Middle frontal gyrus (tissue), 1 donor: ENCODE measurements around the gene LUC7L3.
"Not testable (repeated sequence)": the region's sequence is repeated elsewhere in the genome, so short reads cannot be mapped to it uniquely, and the experiment has no call there.

ENCODE experiments used
- DNase-seq: peaks from one replicate; pipeline ENCODE4 v3.0.0-alpha.2; 2015; ENCODE audit warnings: low spot score; ENCODE audit errors: extremely low spot score

LUC7L3 gene

GRCh38 chr17:50719144-50719923 is at the start of gene LUC7L3:
Gene LUC7L3, plus strand, starts transcription at chr17:50719603. Its CDS starts 130 bp downstream, at chr17:50719733.
- DNase-seq, result peak; percentile 90

- no peak for DNase-seq
These were observed 47.3 kb upstream of the LUC7L3 start for GRCh38 chr17:50672071-50672470.

DNA sequence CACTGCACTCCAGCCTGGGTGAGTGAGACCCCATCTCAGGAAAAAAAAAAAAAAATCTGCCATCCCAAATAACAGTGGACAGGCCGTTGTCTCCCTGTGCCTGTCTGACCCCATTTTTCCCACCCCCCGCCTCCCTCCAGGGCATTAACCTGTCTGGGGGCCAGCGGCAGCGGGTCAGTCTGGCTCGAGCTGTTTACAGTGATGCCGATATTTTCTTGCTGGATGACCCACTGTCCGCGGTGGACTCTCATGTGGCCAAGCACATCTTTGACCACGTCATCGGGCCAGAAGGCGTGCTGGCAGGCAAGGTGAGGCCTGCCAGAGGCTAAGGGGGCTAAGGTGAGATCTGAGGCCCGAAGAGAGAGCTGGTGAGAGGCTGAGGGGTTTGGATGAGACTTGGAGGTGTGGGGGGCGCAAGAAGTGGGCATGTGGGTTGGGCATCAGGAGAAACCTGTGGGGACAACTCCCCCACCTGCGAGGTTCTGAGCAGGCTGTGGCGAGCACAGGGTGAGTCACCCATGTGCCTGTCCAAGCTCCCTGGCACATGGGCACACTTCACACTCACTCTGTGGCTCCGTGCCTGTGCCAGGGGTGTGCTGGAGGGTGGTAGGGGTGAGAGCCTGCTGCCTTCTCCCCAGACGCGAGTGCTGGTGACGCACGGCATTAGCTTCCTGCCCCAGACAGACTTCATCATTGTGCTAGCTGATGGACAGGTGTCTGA is 46.4 kb upstream of the LUC7L3 start:
- no peak for DNase-seq

DNA sequence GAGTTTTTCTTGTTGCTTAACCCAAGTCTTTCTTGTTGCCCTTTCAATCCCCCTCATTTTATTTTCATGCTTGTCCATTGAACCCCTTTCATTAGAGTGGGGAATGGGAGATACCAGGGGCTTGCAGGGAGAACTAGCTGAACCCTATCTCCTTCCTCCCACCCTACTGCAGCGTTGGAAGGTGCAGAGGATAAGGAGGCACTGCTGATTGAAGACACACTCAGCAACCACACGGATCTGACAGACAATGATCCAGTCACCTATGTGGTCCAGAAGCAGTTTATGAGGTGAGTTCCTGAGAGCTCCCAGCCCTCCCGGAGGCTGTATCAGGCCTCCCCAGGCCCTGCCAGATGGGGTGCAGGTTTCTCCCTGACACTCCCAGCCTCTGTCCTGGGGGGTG is 44.2 kb upstream of the LUC7L3 start:
- no peak for DNase-seq

- DNase-seq, result no peak
These were observed 43.8 kb upstream of the LUC7L3 start for GRCh38 chr17:50675627-50676026.

GRCh38 chr17:50676065-50676975 is 43.1 kb upstream of the LUC7L3 start:
- no peak for DNase-seq

DNA sequence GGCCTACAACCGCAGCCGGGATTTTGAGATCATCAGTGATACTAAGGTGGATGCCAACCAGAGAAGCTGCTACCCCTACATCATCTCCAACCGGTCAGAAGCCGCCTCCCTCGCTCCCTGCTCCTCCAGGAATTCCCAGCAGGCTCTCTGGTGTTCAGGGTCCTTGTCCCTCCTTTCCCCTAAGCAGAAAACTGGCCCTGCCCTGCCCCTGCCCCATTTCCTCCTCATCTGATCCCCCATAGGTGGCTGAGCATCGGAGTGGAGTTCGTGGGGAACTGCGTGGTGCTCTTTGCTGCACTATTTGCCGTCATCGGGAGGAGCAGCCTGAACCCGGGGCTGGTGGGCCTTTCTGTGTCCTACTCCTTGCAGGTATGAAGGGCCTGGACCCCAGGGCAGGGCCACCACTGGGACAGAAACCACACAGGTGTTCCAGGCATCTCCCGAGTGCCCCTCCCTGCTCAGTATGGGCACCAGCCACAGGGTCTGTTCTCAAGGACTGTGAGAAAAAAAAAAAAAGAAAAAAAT is 41.5 kb upstream of the LUC7L3 start:
- DNase-seq, result no peak

GRCh38 chr17:50679008-50679544 is 40.3 kb upstream of the LUC7L3 start:
- no peak for DNase-seq

DNA sequence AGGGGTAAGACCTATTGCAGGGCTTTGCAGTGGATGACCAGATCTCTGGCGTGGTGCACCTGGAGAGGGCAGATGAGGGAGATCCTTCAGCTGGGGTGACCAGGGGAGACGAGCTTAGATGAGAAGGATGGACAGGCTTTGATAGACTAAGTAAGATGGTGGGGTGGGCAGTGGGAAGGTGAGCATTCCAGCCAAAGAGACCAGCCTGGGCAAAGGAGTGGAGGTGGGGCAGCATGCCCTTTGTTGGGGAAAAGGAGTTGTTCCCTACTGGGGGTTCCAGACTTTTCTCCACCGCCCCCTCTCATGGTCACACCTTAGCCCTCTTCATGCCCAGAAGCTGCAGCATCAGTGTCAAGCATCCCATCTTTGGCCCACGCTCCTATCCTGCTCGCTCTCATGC is 39.3 kb upstream of the LUC7L3 start:
- DNase-seq, result no peak

GRCh38 chr17:50680543-50681262 is 38.7 kb upstream of the LUC7L3 start:
- not testable (repeated sequence) for DNase-seq

GRCh38 chr17:50681263-50682200 is 37.9 kb upstream of the LUC7L3 start:
- peak; percentile 45 for DNase-seq

DNA sequence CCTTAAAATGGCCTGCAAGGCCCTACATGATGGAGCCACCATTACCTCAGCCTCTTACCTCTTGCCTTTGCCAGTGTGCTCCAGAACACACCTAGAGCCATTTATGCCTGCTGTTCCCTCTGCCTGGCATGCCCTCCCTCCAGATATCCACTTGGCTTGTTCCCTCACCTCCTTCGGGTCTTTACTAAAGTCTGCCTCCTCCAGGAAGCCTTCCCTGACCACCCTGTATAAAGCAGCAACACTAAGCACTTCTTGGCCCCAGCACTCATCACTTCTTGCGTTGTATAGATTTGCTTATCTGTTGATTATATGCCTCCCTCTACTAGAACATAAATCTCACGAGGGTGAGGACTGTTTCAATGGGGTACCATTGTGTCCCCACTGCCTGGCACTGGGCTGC is 37.0 kb upstream of the LUC7L3 start:
- no peak for DNase-seq

DNA sequence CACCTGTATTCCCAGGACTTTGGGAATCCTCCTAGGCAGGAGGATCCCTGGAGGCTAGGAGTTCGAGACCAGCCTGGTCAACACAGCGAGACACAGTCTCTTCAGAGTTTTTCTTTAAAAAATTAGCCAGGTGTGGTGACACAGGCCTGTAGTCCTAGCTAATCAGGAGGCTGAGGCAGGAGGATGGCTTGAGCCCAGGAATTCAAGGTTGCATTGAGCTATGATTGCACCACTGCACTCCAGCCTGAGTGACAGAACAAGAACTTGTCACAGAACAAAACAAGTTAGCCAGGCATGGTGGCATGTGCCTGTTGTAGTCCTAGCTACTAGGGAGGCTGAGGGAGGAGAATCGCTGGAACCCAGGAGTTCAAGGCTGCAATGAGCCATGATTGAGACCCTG is 36.5 kb upstream of the LUC7L3 start:
- DNase-seq, result no peak

DNA sequence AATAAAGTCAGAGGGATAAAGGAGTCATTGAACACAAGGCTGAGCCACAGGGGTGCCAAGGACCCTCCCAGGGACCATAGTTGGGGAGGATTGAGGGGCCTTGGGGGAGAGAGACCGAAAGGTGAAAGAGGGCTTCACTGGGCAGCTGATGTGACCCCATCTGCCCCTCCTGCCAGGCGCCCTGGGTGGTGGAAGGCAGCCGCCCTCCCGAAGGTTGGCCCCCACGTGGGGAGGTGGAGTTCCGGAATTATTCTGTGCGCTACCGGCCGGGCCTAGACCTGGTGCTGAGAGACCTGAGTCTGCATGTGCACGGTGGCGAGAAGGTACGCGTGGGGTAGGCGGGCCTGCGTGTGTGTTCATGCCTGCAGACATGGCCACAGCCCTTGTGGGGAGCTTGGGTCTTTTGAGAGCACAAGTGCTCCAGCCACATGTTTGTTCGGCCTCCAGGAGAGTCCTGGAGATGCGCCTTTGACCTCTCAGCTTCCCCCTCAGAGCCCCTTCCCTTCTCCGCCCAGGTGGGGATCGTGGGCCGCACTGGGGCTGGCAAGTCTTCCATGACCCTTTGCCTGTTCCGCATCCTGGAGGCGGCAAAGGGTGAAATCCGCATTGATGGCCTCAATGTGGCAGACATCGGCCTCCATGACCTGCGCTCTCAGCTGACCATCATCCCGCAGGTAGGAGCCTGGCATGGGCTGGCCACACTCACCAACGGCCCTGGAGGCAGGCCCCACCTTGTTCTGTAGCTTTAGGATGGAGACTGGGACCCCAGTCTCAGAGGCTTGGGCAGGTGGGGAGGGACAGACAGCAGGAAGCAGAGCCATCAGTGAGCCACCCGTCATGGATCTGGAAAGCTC is 35.7 kb upstream of the LUC7L3 start:
- DNase-seq, result no peak

DNA sequence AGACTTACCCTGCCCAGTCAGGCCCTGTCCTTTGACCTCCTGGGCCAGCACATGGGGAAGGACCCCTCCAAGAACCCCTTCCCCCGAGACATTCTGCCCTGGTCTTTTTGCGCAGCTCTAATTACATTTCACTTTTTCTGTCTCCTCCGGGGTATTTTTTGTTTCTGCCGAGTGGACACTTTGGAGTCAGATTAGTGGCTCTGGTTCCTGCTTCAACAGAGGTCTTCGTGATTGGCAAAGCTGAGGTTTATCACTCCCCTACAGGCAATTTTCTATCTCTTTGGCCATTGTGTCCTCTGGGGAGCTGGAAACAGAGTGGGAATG is 35.2 kb upstream of the LUC7L3 start:
- no peak for DNase-seq

GRCh38 chr17:50684612-50685333 is 34.6 kb upstream of the LUC7L3 start:
- DNase-seq, result no peak

DNA sequence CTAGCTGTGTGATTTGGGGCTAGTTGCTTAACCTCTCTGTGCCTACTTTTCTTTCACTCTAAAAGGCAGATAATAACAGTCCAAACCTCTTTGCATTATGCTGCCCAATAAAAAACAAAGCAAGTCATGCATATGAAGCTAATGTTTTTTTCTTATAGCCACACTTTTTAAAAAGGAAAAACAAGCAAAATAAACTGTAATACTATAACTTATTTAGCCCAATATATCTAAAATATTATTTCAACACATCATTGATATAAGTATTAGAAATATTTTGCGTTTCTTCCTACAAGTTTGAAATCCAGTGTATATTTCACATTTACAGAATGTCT is 34.1 kb upstream of the LUC7L3 start:
- no peak for DNase-seq
